Thoracic aorta (tissue), 2 donors: ENCODE results near the gene NFIX. TPM values are rescaled to one million over a fixed set of nuclear protein-coding genes. Genes with fewer than 3 reads are reported as not detected.
A peak's percentile ranks its signal among the peaks of the same experiment; 100 is the strongest.

ENCODE experiments used
- ATAC-seq: fragments of 150-250 bp; one replicate; pipeline ENCODE4 v1.8.0; 2017; ENCODE audit warnings: low read depth; ENCODE audit not compliant: insufficient number of reproducible peaks, low FRiP score
- DNase-seq: peaks from one replicate; pipeline ENCODE4 v3.0.0-alpha.2; 2020; ENCODE audit warnings: low spot score
- H3K27ac ChIP-seq, 2 donors: fragments of 200-600 bp; sonication (generic); 1 replicate in 1 of 2; 2 replicates in 1 of 2; pipeline ENCODE4 v1.5.1; 2016; ENCODE audit warnings: mild to moderate bottlenecking in 2 of 2, moderate library complexity in 2 of 2
- H3K27me3 ChIP-seq: fragments of 200-600 bp; sonication (generic); replicated peaks from 2 replicates; pipeline ENCODE4 v1.6.0; 2016; ENCODE audit warnings: mild to moderate bottlenecking; ENCODE audit not compliant: insufficient read depth
- H3K36me3 ChIP-seq: fragments of 200-600 bp; sonication (generic); one replicate; pipeline ENCODE4 v1.5.1; 2016
- H3K4me1 ChIP-seq, 2 donors: fragments of 200-600 bp; sonication (generic); 1 replicate in 1 of 2; 2 replicates in 1 of 2; pipeline versions ENCODE4 v1.5.1 to v1.6.0; 2016; ENCODE audit warnings: low read depth in 2 of 2, mild to moderate bottlenecking in 1 of 2; ENCODE audit not compliant: control insufficient read depth in 1 of 2
- H3K4me3 ChIP-seq: fragments of 200-600 bp; sonication (generic); 2 replicates; pipeline ENCODE4 v1.5.1; 2016; ENCODE audit warnings: mild to moderate bottlenecking
- H3K9me3 ChIP-seq: fragments of 200-600 bp; sonication (generic); 2 replicates; pipeline ENCODE4 v1.5.1; 2016
- CTCF ChIP-seq: fragments of 200-600 bp; sonication (generic); IDR thresholded peaks from one replicate; pipeline ENCODE4 v1.5.1; 2019; ENCODE audit warnings: antibody characterized with exemption
- total RNA-seq, 2 donors: library from RNA; depleted of rRNA; stranded (reverse); fragments of >200 nt; gene quantifications; one replicate each; pipeline versions ENCODE4 v1.1.0 to v1.2.3, GENCODE V29; 2016

The NFIX gene
- total RNA-seq, 2 donors from 2014 or later = 126 to 145 TPM

- no peaks in the 10 kb centered on the region for H3K36me3 ChIP-seq
- H3K9me3 ChIP-seq = no peaks in the 10 kb centered on the region
- H3K4me3 ChIP-seq = peak overlapping the region; percentile 65
- DNase-seq = no peak
- peak overlapping the region; percentile 82 to 84 for H3K27ac ChIP-seq
- no peak for TF ChIP-seq CTCF
- ATAC-seq = no peak
- no peaks in the 10 kb centered on the region for H3K27me3 ChIP-seq
- H3K4me1 ChIP-seq = peaks cover 13 to 44% of the 10 kb centered on the region in 2 donors
Observed at GRCh38 chr19:13101590-13102415, 106.5 kb downstream of the NFIX start.

GRCh38 chr19:13102416-13102665 lies 107.1 kb downstream of the NFIX start:
- no peaks in the 10 kb centered on the region for H3K36me3 ChIP-seq
- ATAC-seq (peak; percentile 8), DNase-seq (no peak)
- no peaks in the 10 kb centered on the region for H3K9me3 ChIP-seq
- peak overlapping the region; percentile 65 for H3K4me3 ChIP-seq
- H3K4me1 ChIP-seq = peaks cover 13 to 43% of the 10 kb centered on the region in 2 donors
- TF ChIP-seq CTCF = no peak
- peak overlapping the region; percentile 82 to 84 for H3K27ac ChIP-seq
- H3K27me3 ChIP-seq = no peaks in the 10 kb centered on the region

GRCh38 chr19:13102666-13103580 lies 107.6 kb downstream of the NFIX start, which contains the start of gene LYL1:
Gene LYL1, minus strand, starts transcription at chr19:13102858. Its CDS starts 1,687 bp downstream, at chr19:13101171.
- H3K9me3 ChIP-seq = no peaks in the 10 kb centered on the region
- peak within 1 kb of the TSS; percentile 65 for H3K4me3 ChIP-seq
- H3K27ac ChIP-seq = peak within 1 kb of the TSS; percentile 82 to 84
- DNase-seq (no peak), ATAC-seq (peak; percentile 5)
- peaks cover 13 to 43% of the 10 kb centered on the region in 2 donors for H3K4me1 ChIP-seq
- no peaks in the 10 kb centered on the region for H3K27me3 ChIP-seq
- no peaks in the 10 kb centered on the region for H3K36me3 ChIP-seq
- TF ChIP-seq CTCF = no peak

- H3K27me3 ChIP-seq = no peaks in the 10 kb centered on the region
- H3K4me3 ChIP-seq = peak overlapping the region; percentile 29
Observed at GRCh38 chr19:13103581-13104359, 108.5 kb downstream of the NFIX start.

More at GRCh38 chr19:13103581-13104359, 108.5 kb downstream of the NFIX start:
- ATAC-seq (no peak), DNase-seq (no peak)
- Histone ChIP-seq H3K36me3 (no peaks in the 10 kb centered on the region), H3K9me3 (no peaks in the 10 kb centered on the region), H3K4me1 (peaks cover 13 to 40% of the 10 kb centered on the region in 2 donors), H3K27ac (peak overlapping the region; percentile 82 to 84)
- TF ChIP-seq CTCF = no peak
